KOPT-K1 (cell line): ENCODE measurements around the gene USP25.

Source experiments
- H3K27ac ChIP-seq: fragments of 200-600 bp; sonication (generic); 2 replicates; pipeline ENCODE4 v1.5.1; 2016; ENCODE audit warnings: antibody characterized with exemption, mild to moderate bottlenecking, low read depth, low read length; ENCODE audit not compliant: poor library complexity, severe bottlenecking
- H3K36me3 ChIP-seq: fragments of 200-600 bp; sonication (generic); 2 replicates; pipeline ENCODE4 v1.5.1; 2017; ENCODE audit warnings: antibody characterized with exemption, mild to moderate bottlenecking, low read length, moderate library complexity; ENCODE audit not compliant: insufficient read depth
- H3K9me3 ChIP-seq: fragments of 200-600 bp; sonication (generic); 2 replicates; pipeline ENCODE4 v1.5.1; 2017; ENCODE audit warnings: antibody characterized with exemption, low read length, mild to moderate bottlenecking; ENCODE audit not compliant: insufficient read depth, poor library complexity, severe bottlenecking

The USP25 gene

DNA sequence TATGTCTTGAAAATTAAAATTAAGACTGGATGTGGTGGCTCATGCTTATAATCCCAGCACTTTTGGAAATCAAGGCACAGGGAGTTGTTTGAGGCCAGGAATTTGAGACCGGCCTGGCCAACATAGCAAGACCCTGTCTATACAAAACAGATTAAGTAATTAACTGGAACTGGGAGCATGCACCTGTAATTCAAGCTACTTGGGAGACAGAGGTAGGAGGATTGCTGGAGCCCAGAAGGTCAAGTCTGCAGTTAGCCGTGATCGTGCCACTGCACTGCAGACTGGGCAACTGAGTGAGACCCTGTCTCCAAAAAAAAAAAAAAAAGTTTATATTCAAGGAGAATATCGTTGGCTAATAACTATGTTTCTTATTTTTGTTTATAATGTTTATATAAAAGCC lies 139.2 kb downstream of the USP25 start:
- Histone ChIP-seq H3K9me3 (no peaks in the 10 kb centered on the region), H3K36me3 (peaks cover 58% of the 10 kb centered on the region), H3K27ac (no peak overlapping the region)

DNA sequence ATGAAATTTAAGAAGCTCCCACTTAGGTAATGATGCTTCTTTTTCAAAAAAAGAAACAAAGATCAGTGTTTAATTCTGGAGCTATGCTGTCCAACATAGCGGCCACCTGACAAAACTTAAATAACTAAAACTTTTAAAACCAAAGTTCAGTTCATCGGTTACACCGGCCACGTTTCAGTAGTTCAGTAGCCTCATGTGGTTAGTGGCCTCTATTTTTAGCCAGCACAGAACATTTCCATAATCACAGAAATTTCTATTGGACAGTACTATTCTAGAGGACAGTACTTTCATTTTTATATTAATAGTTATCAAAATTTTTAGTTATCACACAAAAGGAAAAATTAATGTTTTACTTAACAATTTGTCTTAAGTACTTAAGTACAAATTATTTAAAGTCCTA lies 141.0 kb downstream of the USP25 start:
- H3K36me3 ChIP-seq = peaks cover 69% of the 10 kb centered on the region

DNA sequence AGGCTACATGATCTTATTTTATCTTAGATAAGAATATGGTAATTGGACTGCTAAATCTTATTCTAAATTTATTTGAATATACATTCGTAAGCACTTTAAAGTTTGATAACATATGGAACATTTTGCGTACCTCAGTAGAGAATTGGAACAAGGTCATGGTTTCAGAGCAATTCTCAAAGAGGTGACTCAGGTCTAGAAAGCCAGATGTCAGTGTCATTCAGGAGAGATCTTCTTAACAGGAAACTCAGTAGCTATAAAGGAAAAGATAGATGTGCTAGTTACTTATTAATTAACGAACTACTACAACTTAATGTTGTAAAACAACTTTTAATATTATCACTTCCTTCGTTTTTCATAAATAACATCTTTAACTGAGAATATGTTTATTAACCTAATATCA lies 142.5 kb downstream of the USP25 start:
- no peak overlapping the region for H3K27ac ChIP-seq
- H3K36me3 ChIP-seq = peaks cover 73% of the 10 kb centered on the region

More for the DNA sequence above, 141.0 kb downstream of the USP25 start:
- H3K27ac ChIP-seq = no peak overlapping the region
- no peaks in the 10 kb centered on the region for H3K9me3 ChIP-seq

GRCh38 chr21:15874615-15875014 lies 144.8 kb downstream of the USP25 start:
- peaks cover 70% of the 10 kb centered on the region for H3K36me3 ChIP-seq
- no peak overlapping the region for H3K27ac ChIP-seq
- no peaks in the 10 kb centered on the region for H3K9me3 ChIP-seq

More for the DNA sequence above, 142.5 kb downstream of the USP25 start:
- no peaks in the 10 kb centered on the region for H3K9me3 ChIP-seq

DNA sequence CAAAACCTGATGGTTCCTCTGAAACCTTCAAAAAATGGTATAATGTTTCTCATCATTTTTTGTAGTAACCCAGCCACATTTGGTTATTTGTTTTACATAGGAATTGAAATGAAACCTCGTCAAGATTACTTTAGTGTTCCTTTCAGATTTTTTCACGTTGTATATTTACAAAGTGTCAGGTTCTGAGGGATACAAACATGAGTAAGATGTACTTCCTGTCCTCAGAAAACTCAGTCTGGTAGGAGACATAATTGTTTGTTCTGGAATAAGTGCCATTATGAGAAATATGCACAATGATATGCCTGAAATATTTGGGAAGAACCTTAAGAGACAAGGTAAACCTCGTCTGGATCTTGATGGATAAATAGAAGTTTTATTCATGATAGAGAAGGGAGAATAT lies 145.5 kb downstream of the USP25 start:
- Histone ChIP-seq H3K27ac (no peak overlapping the region), H3K9me3 (peaks cover 1% of the 10 kb centered on the region), H3K36me3 (peaks cover 77% of the 10 kb centered on the region)

DNA sequence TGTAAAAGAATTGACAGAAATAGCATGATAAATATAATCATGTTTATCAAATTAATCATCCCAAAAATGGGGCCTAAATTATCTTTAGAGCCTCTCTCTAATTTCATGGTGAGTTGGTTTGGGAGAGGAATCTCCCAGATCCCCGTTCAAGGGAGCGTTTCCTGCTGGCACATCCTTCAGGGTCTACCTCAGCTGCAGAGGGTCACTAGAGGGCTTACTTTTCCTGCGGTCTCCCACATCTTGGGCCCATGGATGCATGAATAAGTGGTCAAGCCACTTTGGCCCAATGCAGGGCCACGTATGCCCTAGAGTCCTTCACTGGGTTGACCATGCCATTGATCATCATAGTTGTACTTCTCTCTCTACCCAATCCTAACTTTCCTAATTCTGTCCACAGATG lies 164.1 kb downstream of the USP25 start:
- Histone ChIP-seq H3K27ac (no peak overlapping the region), H3K36me3 (no peaks in the 10 kb centered on the region), H3K9me3 (no peaks in the 10 kb centered on the region)

- H3K9me3 ChIP-seq = no peaks in the 10 kb centered on the region
- H3K36me3 ChIP-seq = no peaks in the 10 kb centered on the region
- H3K27ac ChIP-seq = no peak overlapping the region
Measured at GRCh38 chr21:15894596-15894995, 164.8 kb downstream of the USP25 start.

DNA sequence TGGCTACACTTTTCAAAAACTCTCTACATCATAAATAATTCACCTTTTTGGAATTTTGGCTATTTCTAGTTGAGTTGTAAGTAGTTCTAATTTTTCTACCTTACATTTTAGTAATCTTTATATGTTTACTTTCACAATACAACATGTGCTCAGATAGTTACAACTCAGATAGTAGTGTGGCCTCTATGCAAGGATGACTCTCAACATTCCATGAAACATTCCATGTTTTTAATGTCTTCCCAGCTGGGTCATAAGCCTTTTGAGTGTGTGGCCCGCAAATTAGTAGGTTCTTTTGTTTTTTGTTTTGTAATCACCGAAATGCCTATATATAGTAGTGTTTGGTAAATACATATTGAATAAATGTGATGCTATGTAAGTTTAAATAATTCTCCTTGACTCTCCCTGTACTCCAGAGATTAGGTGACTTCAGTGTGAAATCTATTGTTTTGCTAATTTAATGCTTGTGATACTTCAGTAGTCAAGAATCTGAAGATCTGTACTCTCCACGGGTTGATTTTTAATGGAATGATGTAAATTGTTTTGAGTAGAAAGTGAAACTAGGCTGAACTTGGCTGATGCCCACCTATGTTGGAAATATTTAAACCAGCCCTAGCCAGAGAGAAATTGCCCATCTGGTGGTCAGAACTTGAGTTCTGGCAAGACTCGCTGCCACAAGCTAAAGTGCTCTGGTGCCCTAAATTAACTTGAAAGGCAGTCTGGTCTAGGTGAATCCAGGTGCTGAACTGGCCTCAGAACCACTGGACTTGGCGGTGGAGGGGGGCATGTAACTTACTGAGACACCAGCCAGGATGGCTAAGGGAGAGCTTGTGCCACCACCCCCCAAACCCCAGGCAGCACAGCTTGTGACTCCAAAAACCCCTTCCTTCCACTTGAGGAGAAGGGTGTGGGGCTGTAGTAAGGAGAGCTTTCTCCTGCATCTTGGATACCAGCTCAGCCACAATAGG lies 165.6 kb downstream of the USP25 start:
- H3K27ac ChIP-seq = no peak overlapping the region

DNA sequence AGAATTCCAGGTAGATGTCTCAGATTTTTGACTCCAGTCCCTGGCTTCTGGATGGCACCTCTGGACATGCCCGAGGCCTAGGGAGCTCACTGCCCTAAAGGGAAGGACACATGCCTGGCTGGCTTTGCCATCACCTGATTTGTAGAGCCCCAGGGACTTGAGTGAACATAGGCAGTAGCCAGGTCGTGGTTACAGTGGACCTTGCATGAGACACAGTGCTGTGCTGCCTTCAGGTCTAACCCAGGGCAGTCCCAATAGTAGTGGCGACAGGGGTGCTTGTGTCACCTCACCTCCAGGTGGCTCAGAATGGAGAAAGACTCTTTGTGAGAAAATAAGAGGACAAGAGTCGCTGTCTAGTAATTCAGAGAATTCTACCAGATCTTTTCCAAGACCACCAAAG lies 166.7 kb downstream of the USP25 start:
- H3K27ac ChIP-seq = no peak overlapping the region
- no peaks in the 10 kb centered on the region for H3K9me3 ChIP-seq
- H3K36me3 ChIP-seq = no peaks in the 10 kb centered on the region

More for the DNA sequence above, 165.6 kb downstream of the USP25 start:
- H3K9me3 ChIP-seq = no peaks in the 10 kb centered on the region
- no peaks in the 10 kb centered on the region for H3K36me3 ChIP-seq

- H3K36me3 ChIP-seq = no peaks in the 10 kb centered on the region
- H3K9me3 ChIP-seq = peaks cover 3% of the 10 kb centered on the region
- no peak overlapping the region for H3K27ac ChIP-seq
Measured at GRCh38 chr21:15904389-15904788, 174.6 kb downstream of the USP25 start.

- Histone ChIP-seq H3K9me3 (peaks cover 3% of the 10 kb centered on the region), H3K27ac (no peak overlapping the region), H3K36me3 (no peaks in the 10 kb centered on the region)
Measured at GRCh38 chr21:15908187-15908586, 178.4 kb downstream of the USP25 start.

DNA sequence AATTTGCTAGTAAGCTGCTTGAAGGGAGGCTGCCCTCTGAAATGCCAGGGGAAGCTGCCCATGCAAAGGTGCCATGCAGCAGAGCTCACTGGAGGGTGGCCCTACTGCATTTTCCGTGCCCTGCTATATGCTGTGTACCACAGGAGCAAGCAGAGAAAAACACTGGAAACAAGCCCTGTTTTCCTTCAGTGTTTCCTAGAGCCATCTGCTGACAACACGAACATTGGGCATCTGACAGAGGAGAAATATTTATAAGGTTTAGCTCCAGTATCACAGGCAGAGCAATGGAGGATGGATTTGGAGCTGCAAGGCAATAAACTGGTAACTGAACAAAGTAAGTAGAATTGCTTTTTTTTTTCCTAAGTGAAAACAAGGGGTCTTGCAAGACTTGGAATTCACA lies 198.4 kb downstream of the USP25 start:
- Histone ChIP-seq H3K27ac (no peak overlapping the region), H3K9me3 (no peaks in the 10 kb centered on the region), H3K36me3 (no peaks in the 10 kb centered on the region)

DNA sequence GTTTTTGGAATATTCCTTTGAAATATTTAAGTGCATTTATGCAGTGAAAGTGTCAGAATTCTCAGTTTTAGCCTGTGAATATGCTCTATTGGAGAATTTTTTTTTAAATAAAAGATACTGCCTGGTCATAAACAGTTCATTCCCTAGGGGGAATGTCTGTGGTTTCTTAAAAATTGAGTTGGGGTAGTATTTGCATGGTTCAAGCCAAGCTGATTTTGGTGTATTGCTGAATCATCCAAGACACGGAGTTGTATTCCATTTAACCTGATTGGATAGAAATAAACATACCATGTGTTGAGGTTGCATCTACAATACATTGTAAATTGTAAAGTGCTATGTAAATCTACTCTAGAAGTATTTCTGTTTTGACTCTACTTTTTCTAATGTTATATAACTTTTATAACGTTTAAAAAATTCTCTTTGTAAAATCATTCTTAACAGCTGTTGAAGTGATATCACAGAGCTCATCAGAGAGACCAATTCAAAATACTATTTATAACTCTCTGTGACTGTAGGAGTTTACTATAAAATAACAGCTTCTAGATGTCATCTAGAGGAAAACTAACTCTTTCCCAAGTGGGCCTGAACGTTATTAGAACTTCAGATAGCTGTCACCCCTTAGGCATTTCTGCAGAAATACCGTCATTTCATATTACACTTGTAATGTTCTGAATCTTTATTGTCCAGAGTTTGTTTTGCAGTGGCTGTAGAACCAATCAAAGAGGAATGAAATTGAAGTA lies 199.1 kb downstream of the USP25 start:
- H3K9me3 ChIP-seq = no peaks in the 10 kb centered on the region

DNA sequence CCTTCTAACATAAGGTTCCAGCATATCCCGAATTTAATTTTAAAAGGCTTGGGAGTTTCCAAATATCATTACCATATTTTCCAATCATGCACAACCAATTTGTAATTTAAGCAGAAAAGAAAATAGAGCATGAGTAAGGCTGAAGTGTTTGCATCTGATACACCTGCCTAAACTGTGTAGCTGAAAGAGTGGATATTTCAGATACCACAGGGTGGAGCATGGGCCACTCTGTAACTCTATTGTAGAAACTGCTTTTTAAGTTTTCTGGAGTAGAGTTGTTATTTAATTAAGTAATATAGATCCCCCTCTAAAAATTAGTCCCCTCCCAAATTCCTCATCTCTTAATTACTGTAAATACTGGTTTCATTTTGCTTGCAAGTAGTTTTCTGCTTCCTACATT lies 199.8 kb downstream of the USP25 start:
- H3K27ac ChIP-seq = no peak overlapping the region
- no peaks in the 10 kb centered on the region for H3K36me3 ChIP-seq
- H3K9me3 ChIP-seq = no peaks in the 10 kb centered on the region

More for the DNA sequence above, 199.1 kb downstream of the USP25 start:
- Histone ChIP-seq H3K27ac (no peak overlapping the region), H3K36me3 (no peaks in the 10 kb centered on the region)
